GM19238 (cell line): ENCODE results near the gene ASMTL.
"Not testable (repeated sequence)": the region's sequence is repeated elsewhere in the genome, so short reads cannot be mapped to it uniquely, and the experiment has no call there.

Source experiments
- DNase-seq: peaks from one replicate; pipeline ENCODE4 v3.0.0; 2011; ENCODE audit warnings: low spot score; ENCODE audit not compliant: insufficient read length

ASMTL gene

DNA sequence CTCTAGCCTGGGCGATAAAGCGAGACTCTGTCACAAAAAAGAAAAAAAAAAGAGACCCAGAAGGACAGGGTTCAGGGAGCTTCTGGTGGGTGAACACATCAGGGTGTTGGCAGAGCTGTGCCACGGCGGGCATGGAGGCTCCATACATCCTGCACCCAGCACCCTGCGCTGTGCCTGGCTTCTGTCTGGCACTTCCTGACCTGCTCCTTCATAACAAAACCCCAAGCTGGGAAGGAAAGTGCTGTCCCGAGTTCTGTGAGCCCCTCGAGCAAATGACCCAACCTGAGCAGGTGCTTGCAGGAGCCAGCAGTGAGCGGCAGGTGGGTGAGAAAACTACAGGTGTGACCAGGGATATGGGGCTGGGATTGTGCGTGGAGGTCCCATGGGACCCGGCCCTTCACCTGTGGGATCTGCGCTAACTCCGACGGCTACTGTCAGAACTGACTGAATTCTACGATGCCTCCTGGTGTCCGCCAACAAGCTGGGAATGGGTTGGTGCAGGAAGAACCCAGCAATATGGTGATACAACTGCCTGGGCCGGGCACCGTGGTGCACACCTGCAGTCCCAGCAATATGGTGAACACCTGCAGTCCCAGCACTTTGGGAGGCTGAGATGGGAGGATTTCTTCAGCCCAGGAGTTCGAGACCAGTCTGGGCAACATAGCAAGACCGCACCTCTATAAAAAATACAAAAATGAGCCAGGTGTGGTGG lies 18.9 kb downstream of the ASMTL start:
- no peak for DNase-seq

- DNase-seq = no peak
Observed at GRCh38 chrX:1430451-1430850, 22.3 kb downstream of the ASMTL start.

DNA sequence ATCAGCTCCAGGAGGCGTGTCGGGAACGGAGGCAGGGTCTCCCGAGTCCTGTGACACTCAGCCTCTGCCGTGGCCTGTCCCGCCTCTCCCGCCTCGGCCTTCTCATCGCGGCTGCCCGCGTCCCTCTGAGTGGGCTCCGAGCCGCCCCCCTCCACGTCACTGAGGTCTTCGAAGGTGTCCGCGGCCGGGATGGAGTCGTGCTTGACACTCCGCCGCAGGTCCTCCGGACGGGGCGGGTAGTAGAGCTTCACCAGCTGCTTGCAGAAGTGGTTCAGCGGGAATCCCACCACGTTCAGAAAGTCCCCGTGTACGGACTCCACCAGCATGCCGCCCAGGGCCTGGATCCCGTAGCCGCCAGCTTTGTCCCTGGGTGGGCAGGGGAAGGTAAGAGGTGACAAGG lies 25.0 kb downstream of the ASMTL start:
- DNase-seq = no peak

- not testable (repeated sequence) for DNase-seq
Observed at GRCh38 chrX:1426321-1426720, 26.4 kb downstream of the ASMTL start.

- no peak for DNase-seq
Observed at GRCh38 chrX:1425381-1425780, 27.3 kb downstream of the ASMTL start.

DNA sequence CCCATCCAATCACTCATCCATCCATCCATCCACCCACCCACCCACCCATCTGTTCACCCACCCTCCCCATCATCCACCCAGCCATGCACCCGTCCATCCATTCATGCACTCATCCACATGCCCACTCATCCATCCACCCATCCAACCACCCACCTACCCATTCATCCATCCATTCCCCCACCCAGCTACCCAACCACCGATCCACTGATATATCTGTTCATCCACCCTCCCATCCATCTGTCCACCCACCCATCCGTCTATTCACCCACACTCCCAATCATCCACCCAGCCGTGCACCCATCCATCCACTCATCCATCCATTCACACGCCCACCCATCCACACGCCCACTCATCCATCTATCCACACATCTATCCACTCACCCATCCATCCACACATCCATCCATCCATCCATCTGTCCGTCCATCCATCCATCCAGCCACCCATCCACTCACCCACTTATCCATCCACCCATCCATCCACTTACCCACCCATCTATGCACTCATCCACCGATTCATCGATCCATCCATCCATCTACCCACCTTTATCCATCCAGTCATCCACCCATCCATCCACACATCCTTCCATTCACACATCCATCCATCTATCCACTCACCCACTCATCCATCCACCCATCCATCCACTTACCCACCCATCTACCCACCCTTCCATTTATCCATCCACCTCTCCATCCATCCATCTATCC lies 28.4 kb downstream of the ASMTL start:
- DNase-seq = no peak

DNA sequence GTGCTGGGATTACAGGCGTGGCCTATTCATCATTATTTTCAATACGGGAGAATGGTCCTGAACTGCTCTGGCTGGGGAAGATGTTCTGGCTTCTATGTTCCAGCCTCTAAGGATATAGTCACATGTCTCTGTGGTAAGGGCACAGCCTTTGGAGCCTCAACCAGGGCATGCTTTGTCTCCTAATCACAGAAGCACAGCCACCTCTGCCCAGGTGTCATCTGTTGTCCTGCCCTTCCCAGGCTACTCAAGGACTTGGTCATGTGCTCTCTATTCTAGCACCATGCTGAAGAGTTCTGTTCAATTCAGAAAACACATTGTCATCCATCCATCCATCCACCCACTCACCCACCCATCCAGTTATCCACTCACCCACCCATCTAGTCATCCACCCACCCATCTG lies 29.5 kb downstream of the ASMTL start:
- no peak for DNase-seq

- no peak for DNase-seq
Observed at GRCh38 chrX:1422135-1422465, 30.6 kb downstream of the ASMTL start.

- no peak for DNase-seq
Observed at GRCh38 chrX:1421433-1422134, 31.1 kb downstream of the ASMTL start.

DNA sequence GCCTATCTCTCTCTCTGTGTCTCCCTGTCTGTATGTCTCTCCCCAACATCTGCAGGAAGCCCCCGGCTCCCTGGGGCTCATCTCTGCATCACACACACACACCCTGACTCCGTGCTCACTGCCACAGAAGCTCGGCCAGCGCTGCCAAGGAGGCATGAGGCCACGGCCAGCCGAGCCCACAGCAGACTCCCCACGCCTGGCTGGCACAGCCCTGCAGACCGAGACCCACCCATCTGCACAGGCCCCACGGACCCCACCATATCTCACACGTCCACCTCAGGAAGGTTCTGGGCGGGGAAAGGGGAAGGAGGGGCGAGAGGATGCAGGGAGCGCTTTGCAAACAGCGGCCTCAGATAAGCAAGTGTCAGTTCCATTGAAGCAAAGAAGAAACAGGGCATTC lies 32.3 kb downstream of the ASMTL start:
- DNase-seq = no peak

DNA sequence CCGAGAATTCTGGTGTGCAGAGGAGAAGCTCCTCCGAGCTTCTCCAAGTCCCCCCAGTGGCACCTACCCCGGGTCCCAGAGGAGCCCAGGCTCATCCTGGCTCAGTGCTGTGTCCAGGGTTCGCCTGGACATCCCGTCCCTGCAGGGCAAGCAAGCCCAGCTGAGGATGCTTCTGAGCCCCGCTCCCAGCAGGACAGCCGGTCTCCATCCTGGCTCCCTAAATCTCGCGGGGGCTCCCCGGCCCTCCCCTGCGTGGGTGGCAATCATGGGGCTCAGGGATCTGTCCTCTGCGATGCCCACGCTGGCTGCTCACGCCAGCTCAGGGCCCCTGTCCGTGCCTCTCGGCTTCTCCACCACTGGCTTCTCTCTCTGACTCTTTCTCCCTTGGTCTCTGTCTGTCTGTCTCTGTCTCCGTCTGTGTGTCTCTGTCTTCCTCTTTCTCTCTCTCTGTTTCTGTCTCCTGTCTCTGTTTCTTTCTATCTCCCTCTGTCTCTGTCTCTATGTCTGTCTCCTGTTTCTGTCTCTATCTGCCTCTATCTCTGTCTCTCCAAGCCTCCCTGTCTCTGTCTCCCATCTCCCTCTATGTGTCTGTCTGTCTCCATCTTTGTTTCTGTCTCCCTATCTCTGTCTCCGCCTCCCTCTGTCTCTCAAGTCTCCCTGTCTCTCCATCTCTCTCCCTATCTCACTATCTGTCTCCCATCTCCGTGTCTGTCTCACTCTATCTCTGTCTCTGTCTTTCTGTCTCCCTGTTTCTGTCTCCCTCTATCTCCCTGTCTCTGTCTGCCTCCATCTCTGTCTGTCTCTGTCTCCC lies 33.0 kb downstream of the ASMTL start:
- DNase-seq = no peak

GRCh38 chrX:1418901-1419544 lies 33.7 kb downstream of the ASMTL start:
- DNase-seq = no peak

DNA sequence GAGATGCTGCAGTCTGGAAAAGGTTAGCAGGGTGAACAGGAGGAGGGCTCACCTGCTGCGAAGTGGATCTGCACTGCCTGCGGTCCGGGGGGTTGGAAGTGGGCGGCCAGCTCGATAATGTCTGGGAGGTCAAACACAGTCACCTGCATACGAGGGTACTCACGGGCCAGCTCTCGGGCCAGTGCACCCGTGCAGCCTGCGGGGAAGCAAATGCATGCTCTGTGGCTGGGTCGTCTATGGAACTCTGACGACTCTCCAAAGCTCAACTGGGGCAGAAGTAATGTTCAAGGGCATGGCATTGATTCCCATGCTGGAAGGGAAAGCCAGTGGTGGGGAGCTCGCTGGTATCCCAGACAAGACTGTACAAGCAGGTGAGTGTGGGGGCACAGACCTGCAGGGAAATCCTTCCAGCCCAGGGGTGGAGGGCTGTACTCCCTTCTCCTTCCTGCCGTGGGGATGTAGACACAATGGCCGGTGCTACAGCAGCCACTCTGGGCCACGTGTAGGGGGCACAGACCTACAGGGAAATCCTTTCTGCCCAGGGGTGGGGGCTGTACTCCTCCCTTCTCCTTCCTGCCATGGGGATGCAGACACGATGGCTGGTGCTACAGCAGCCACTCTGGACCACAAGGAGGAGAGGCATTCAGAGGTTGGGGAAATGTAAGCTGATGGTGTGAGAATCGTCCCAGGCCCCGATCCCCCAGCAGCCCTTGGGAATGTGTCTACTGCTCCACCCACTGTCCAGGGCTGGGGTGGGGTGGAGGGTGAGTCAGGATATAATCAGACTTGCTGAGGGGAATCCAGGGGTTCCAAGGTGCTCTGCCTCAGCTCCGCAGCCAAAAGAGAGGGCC lies 34.6 kb downstream of the ASMTL start:
- no peak for DNase-seq

DNA sequence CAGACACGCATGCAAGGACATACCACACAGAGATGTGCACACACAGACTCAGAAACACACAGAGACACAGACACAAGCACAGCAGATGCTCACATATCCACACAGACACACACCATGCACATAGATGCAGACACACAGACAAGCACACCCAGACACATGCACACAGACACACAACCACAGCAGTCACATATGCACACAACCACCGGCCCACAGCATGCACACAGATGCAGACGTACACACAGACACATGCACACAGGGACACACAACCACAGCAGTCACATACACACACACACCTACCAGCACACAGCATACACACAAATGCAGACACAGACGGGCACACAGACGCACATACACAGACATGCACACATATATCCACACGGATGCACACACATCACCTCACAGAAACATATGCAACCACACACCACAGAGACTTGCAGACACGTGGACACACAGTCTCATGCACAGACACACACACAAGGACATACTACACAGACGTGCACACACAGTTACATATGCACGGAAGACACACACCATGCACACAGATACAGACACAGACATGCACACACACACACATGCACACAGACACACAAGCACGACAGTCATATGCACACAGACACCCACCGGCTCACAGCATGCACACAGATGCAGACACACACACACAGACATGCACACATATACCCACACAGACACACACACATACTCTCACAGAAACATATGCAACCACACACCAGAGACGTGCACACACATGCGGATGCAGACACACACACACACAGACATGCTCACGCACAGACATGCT lies 35.5 kb downstream of the ASMTL start:
- no peak for DNase-seq

- no peak for DNase-seq
Observed at GRCh38 chrX:1416327-1416784, 36.4 kb downstream of the ASMTL start.

DNA sequence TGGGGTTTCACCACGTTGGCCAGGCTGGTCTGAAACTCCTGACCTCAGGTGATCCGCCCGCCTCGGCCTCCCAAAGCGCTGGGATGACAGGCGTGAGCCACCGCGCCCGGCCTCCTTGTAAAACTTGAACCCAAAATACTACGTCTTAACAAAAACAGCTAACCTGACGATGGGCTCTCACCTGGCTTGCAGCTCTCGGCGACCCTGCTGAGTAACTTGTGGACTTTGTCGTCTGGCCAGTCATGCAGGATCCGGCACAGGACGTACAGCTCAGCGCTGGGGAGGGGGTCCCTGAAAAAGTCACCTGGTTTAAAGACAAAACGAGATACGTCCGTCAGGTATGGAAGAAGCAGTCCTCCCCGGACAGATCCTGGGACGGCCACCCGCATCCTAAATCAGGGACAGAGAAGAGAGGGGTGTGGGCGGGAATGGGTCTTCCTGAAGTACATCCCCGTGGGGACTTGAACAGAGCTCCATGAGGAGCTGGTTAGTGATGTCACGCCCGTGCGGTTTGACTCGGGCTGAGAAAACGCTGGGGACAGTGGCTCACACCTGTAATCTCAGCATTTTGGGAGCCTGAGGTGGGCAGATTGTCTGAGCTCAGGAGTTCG lies 40.1 kb downstream of the ASMTL start:
- DNase-seq = no peak

DNA sequence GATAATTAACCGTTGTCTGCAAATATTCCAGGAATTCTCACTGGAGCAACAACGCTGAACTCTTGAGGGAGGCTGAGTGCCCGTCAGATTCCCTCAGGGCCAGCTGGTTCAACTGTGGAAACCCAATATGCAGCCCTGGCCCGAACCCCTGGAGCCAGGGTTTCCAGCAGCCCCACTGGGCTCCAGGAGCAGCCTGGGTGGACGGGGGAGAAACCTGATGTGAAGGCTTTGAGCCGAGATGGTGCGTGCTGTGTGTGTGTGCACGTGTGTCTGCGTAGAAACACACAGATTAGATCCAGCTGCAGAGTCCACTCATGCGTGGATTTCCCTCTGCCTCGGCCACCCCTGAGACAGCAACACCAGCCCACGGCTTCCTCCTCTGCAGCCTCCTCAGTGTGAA lies 41.4 kb downstream of the ASMTL start:
- DNase-seq = no peak

GRCh38 chrX:1407035-1407434 lies 45.7 kb downstream of the ASMTL start:
- no peak for DNase-seq

GRCh38 chrX:1405769-1406168 lies 46.9 kb downstream of the ASMTL start:
- DNase-seq = not testable (repeated sequence)
